Esophagus squamous epithelium (tissue), 4 donors: ENCODE results near the gene CPLX1.

Experiments
- POLR2A ChIP-seq, 4 donors: fragments of 450-650 bp; IDR thresholded peaks; one replicate each; pipeline ENCODE4 v1.6.1; 2017; ENCODE audit warnings: antibody characterized with exemption in 4 of 4, mild to moderate bottlenecking in 4 of 4, moderate library complexity in 3 of 4
- TF ChIP-seq, protein P1 (sequence below), 6 experiments: fragments of 450-650 bp in 4 of 6; fragments of 200-600 bp in 2 of 6; sonication (generic) in 2 of 6; IDR thresholded peaks; one replicate each; pipeline ENCODE4 v1.5.1; 2016 to 2019; ENCODE audit warnings: antibody characterized with exemption in 6 of 6, mild to moderate bottlenecking in 4 of 6, moderate library complexity in 4 of 6

DNA sequence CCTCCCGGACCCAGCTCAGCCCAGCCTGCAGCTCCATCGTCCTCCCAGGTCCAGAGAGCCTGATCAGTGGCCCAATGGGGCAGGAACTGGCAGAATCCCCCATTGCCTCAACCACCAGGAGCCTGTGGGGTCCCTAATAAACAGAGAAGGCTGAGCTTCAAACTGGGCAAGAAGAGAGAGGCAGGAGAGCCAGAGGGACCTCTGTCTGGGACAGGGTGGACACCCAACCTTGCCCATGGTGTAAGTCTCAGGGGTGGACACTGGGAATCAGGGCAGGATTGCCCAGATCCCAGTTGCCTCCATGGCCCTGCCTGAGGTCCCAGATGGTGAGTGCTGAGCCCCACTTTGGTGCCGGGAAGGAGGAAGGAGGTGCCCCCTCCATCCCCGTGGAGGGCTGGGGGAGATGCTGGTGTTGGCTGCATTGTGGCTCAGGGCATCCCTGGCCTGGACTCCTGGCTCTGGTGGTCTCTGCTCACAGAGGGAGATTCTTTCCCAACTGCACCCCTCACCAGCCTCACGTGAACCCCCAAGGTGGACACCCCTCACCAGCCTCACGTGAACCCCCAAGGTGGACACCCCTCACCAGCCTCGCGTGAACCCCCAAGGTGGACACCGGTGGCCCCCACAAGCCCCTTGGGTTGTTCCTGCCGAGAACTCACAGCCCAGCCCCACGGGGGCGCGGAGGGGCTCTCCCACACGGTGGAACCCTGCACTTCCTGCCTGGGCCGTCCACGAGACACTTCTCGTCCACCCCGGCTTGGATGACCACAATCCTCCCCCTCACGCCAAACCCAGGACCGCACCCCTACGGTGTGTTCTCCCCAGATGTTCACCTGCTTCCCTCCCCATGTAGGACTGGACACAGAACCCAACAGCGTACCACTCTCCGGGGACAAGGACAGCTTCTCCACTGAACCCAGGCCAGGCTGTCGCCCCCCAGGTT lies 5.4 kb downstream of the CPLX1 start:
- TF ChIP-seq POLR2A (IDR thresholded peaks at IDR 0.05), result no peak
- TF ChIP-seq, protein P1, sequence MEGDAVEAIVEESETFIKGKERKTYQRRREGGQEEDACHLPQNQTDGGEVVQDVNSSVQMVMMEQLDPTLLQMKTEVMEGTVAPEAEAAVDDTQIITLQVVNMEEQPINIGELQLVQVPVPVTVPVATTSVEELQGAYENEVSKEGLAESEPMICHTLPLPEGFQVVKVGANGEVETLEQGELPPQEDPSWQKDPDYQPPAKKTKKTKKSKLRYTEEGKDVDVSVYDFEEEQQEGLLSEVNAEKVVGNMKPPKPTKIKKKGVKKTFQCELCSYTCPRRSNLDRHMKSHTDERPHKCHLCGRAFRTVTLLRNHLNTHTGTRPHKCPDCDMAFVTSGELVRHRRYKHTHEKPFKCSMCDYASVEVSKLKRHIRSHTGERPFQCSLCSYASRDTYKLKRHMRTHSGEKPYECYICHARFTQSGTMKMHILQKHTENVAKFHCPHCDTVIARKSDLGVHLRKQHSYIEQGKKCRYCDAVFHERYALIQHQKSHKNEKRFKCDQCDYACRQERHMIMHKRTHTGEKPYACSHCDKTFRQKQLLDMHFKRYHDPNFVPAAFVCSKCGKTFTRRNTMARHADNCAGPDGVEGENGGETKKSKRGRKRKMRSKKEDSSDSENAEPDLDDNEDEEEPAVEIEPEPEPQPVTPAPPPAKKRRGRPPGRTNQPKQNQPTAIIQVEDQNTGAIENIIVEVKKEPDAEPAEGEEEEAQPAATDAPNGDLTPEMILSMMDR (IDR thresholded peaks at IDR 0.05), result no peak
